Measurements from ENCODE around the gene KDM2A. TPM values are rescaled to one million over a fixed set of nuclear protein-coding genes. Genes with fewer than 3 reads are reported as not detected.

KDM2A gene
- total RNA-seq, 2 experiments from 2014 or later = 83.8 to 94.0 TPM

DNA sequence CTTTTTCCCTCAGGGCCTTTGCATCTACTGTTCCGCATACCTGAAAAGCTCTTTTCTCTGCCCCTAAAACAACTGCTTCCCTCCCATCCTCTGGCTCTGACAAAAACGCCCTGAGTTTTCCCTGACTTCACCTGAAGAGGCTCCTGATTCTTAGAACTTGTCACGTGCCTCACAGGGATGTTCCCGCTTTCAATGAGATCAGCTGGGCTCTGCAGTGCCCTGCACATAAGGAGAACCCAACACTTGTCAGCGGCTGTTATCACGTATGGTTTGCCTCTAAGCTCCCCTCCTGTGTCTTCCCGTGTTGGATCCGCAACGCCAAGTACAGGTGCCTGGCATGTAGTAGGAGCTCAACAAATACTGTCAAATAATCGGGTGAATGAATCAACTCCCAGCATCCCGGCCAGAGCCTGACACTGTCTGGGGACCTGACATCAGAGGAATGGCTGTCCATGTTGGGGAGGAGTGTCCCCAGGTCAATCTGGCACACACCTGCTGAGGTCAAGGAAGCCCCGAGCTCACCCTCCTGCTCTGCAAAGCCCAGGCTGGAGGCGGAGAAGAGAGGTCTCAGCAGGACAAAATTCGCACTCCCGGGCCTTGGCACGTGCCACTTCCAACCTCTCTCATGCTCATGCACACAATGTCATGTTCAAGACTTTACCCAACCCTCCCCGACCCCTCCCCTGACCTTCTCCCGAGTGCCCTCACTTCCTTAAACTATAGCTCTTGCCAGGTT lies 143.1 kb downstream of the KDM2A start:
- Mint-ChIP-seq H3K27ac (peak overlapping the region; percentile 74), H3K27me3 (no peaks in the 10 kb centered on the region), H3K9me3 (no peaks in the 10 kb centered on the region), H3K36me3 (ENCODE audit: low read depth) (peaks cover 4% of the 10 kb centered on the region), H3K4me1 (peaks cover 51% of the 10 kb centered on the region), H3K4me3 (peak overlapping the region; percentile 41)
- CTCF ChIA-PET = interaction anchor here (0.8 to 4.9 kb wide), 24 partner anchors 9 to 140 kb away, joined by 3 to 72 read pairs (median 5); partner anchors contain the start of genes ANKRD13D, POLD4, PPP1CA and SSH3
- DNase-seq = no peak
- POLR2A ChIA-PET = interaction anchor here (0.6 to 0.9 kb wide), 2 partner anchors 22 to 113 kb away, joined by 4 to 7 read pairs; no protein-coding TSS in a partner anchor

GRCh38 chr11:67262731-67263675 lies 143.9 kb downstream of the KDM2A start:
- POLR2A ChIA-PET = interaction anchor here (0.6 kb wide), 1 partner anchor 112 kb away, joined by 4 read pairs; no protein-coding TSS in a partner anchor
- CTCF ChIA-PET = interaction anchor here (0.8 to 4.9 kb wide), 26 partner anchors 8 to 139 kb away, joined by 3 to 72 read pairs (median 5); partner anchors contain the start of genes ANKRD13D, POLD4, PPP1CA and SSH3
- Mint-ChIP-seq H3K36me3 (ENCODE audit: low read depth) (peaks cover 10% of the 10 kb centered on the region), H3K9me3 (no peaks in the 10 kb centered on the region), H3K4me1 (peaks cover 51% of the 10 kb centered on the region), H3K4me3 (peak overlapping the region; percentile 41), H3K27ac (peak overlapping the region; percentile 74), H3K27me3 (no peaks in the 10 kb centered on the region)
- peak; percentile 83 for DNase-seq

- ChIA-PET CTCF (interaction anchor here (0.8 to 4.9 kb wide), 14 partner anchors 7 to 137 kb away, joined by 3 to 72 read pairs (median 4); partner anchors contain the start of genes POLD4 and PPP1CA), POLR2A (no interaction called here)
- Mint-ChIP-seq H3K4me1 (peaks cover 55% of the 10 kb centered on the region), H3K4me3 (peak overlapping the region; percentile 10), H3K27me3 (no peaks in the 10 kb centered on the region), H3K27ac (peak overlapping the region; percentile 44), H3K36me3 (ENCODE audit: low read depth) (peaks cover 22% of the 10 kb centered on the region), H3K9me3 (no peaks in the 10 kb centered on the region)
- DNase-seq = no peak
These were observed 145.2 kb downstream of the KDM2A start for GRCh38 chr11:67264260-67264659.

- CTCF ChIA-PET = interaction anchor here (0.8 to 4.9 kb wide), 10 partner anchors 10 to 136 kb away, joined by 3 to 72 read pairs (median 3); partner anchors contain the start of genes POLD4 and PPP1CA
These were observed 146.0 kb downstream of the KDM2A start for GRCh38 chr11:67264877-67265632.

GRCh38 chr11:67265633-67266448 lies 146.8 kb downstream of the KDM2A start:
- Mint-ChIP-seq H3K36me3 (ENCODE audit: low read depth) (peaks cover 38% of the 10 kb centered on the region), H3K4me1 (peaks cover 61% of the 10 kb centered on the region), H3K27ac (peak overlapping the region; percentile 77), H3K9me3 (no peaks in the 10 kb centered on the region), H3K27me3 (no peaks in the 10 kb centered on the region), H3K4me3 (peak overlapping the region; percentile 76)
- CTCF ChIA-PET = interaction anchor here (0.6 to 4.9 kb wide), 9 partner anchors 11 to 135 kb away, joined by 3 to 72 read pairs (median 4); partner anchors contain the start of genes PPP1CA and SSH3
- POLR2A ChIA-PET = interaction anchor here (0.6 to 1.1 kb wide), 3 partner anchors 22 to 291 kb away, joined by 3 to 5 read pairs (median 3); no protein-coding TSS in a partner anchor
- peak; percentile 70 for DNase-seq

More at GRCh38 chr11:67264877-67265632, 146.0 kb downstream of the KDM2A start:
- Mint-ChIP-seq H3K36me3 (ENCODE audit: low read depth) (peaks cover 30% of the 10 kb centered on the region), H3K4me1 (peaks cover 58% of the 10 kb centered on the region), H3K27me3 (no peaks in the 10 kb centered on the region), H3K27ac (peak overlapping the region; percentile 79), H3K4me3 (peak overlapping the region; percentile 76), H3K9me3 (no peaks in the 10 kb centered on the region)
- POLR2A ChIA-PET = interaction anchor here (0.7 kb wide), 1 partner anchor 144 kb away, joined by 3 read pairs; no protein-coding TSS in a partner anchor
- DNase-seq = no peak

GRCh38 chr11:67266449-67267187 lies 147.6 kb downstream of the KDM2A start, which contains the start of gene GRK2:
Gene GRK2 (plus strand): TSS chr11:67266473. CDS start chr11:67266700, 227 bp downstream.
- Mint-ChIP-seq H3K36me3 (ENCODE audit: low read depth) (peaks cover 46% of the 10 kb centered on the region), H3K27ac (peak within 1 kb of the TSS; percentile 93), H3K9me3 (no peaks in the 10 kb centered on the region), H3K4me3 (peak within 1 kb of the TSS; percentile 95), H3K4me1 (peaks cover 66% of the 10 kb centered on the region), H3K27me3 (no peaks in the 10 kb centered on the region)
- peak; percentile 41 for DNase-seq
- ChIA-PET CTCF (interaction anchor here (0.6 to 3.2 kb wide), 11 partner anchors 11 to 341 kb away, joined by 3 to 30 read pairs (median 4); partner anchors contain the start of genes POLD4 and SSH3), POLR2A (interaction anchor here (0.6 to 1.1 kb wide), 3 partner anchors 22 to 290 kb away, joined by 3 to 5 read pairs (median 3); no protein-coding TSS in a partner anchor)

DNA sequence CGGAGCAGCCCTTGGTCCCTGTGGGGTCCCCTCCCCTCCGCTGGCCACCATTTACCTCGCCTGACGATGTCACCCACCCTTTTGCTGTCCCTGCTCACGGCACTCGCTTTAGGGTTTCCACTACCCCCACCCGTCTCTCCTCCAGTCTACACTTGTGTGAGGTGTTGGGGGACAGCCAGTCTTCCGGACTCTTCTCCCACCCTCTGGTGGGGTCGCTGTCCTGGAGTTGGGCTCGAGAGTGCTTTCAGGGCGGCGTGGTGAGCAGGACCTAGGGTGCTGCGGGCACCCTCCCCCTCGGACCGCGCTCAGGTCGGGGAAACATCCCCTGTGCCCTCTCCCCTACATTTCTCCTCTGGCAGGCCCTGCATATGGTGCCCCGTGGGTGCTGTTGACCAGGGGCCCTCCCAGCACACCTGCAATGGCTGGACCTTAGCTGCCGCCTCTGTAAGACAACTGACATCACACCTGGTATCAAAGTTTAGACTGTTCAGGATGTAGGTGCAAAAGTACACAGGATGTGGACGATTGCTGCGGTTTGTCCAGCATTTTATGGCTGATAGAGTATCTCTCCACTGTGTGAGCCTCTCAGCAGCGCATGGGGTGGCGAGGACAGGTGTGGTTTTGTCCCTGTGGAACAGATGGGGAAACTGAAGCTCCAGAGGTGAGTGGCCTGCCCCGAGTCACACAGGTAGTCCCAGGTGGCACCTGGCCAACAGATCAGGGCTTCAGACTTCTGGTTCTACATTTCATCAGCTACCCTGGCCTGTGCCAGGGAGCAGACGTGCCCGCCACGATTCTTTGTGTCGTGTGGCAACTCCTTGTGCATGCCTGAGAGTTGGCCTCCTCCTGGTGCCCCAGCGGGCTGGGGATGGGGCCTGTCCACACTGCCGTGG lies 148.4 kb downstream of the KDM2A start:
- Mint-ChIP-seq H3K36me3 (ENCODE audit: low read depth) (peaks cover 54% of the 10 kb centered on the region), H3K4me3 (peak overlapping the region; percentile 95), H3K27me3 (no peaks in the 10 kb centered on the region), H3K27ac (peak overlapping the region; percentile 93), H3K4me1 (peaks cover 67% of the 10 kb centered on the region), H3K9me3 (no peaks in the 10 kb centered on the region)
- peak; percentile 57 for DNase-seq
- ChIA-PET POLR2A (interaction anchor here (0.7 to 1.2 kb wide), 6 partner anchors 10 to 85 kb away, joined by 3 to 10 read pairs (median 4); partner anchors contain the start of genes ANKRD13D and POLD4), CTCF (interaction anchor here (0.6 to 3.2 kb wide), 14 partner anchors 10 to 340 kb away, joined by 3 to 30 read pairs (median 4); partner anchors contain the start of genes POLD4 and SSH3)

GRCh38 chr11:67268081-67268961 lies 149.3 kb downstream of the KDM2A start:
- POLR2A ChIA-PET = interaction anchor here (0.7 to 1.2 kb wide), 4 partner anchors 9 to 85 kb away, joined by 3 to 10 read pairs (median 4); partner anchors contain the start of genes ANKRD13D and POLD4
- peaks cover 60% of the 10 kb centered on the region for H3K36me3 Mint-ChIP-seq (ENCODE audit: low read depth)
- H3K4me3 Mint-ChIP-seq = peak overlapping the region; percentile 95
- H3K27ac Mint-ChIP-seq = peak overlapping the region; percentile 93
- H3K9me3 Mint-ChIP-seq = no peaks in the 10 kb centered on the region
- no peaks in the 10 kb centered on the region for H3K27me3 Mint-ChIP-seq
- H3K4me1 Mint-ChIP-seq = peaks cover 67% of the 10 kb centered on the region
- CTCF ChIA-PET = interaction anchor here (0.9 to 3.2 kb wide), 7 partner anchors 9 to 83 kb away, joined by 3 to 30 read pairs (median 5); no protein-coding TSS in a partner anchor
- peak; percentile 75 for DNase-seq

DNA sequence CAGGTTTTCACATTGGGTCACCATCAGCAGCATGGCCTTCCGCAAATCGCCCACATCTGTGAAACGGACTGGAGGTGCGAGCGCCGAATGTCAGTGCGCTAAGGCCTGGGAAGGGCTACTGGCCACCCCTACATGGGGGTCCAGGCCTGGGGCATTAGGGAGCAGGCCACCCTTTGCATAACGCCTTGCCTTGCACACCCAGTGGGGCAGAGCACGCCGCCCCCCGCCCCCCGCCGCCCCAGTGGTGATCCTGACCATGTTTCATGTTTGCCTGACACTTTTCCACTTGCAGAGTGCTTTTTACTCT lies 149.9 kb downstream of the KDM2A start:
- Mint-ChIP-seq H3K4me3 (peak overlapping the region; percentile 95), H3K27me3 (no peaks in the 10 kb centered on the region), H3K4me1 (peaks cover 67% of the 10 kb centered on the region), H3K36me3 (ENCODE audit: low read depth) (peaks cover 62% of the 10 kb centered on the region), H3K27ac (peak overlapping the region; percentile 93), H3K9me3 (no peaks in the 10 kb centered on the region)
- no peak for DNase-seq
- ChIA-PET POLR2A (no interaction called here), CTCF (interaction anchor here (0.6 to 4.9 kb wide), 5 partner anchors 14 to 100 kb away, joined by 3 to 36 read pairs (median 4); no protein-coding TSS in a partner anchor)
